Measurements from ENCODE around the gene CACNG3. TPM values are rescaled to one million over a fixed set of nuclear protein-coding genes. Genes with fewer than 3 reads are reported as not detected.
"Not testable (repeated sequence)": the region's sequence is repeated elsewhere in the genome, so short reads cannot be mapped to it uniquely, and the experiment has no call there.

The CACNG3 gene
- total RNA-seq, 2 donors from 2014 or later: not detected

DNA sequence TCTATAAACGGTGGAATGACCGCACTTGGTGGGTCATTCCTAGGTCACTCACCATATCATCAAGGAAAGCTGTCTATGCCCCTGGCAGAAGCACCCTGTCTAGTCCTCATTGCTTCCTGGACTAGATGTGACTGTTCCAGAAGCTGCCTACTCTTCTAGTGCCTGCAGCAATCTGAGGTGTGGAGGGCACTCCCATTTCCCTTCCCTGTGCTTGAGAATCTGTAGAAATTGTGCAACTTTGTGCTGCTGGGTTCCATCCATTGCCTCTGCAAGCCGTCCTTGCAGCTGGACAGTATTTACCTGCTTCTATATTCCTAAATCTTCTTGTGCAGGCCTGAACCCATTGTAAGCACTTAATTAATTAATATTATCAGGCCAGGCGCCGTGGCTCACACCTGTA is 52.1 kb downstream of the CACNG3 start:
- no peak overlapping the region for H3K27ac Mint-ChIP-seq
- no peaks in the 10 kb centered on the region for H3K9me3 Mint-ChIP-seq
- DNase-seq (ENCODE audit: low spot score in 2 of 2) (no peak), ATAC-seq (no peak)
- no peaks in the 10 kb centered on the region for H3K36me3 Mint-ChIP-seq

DNA sequence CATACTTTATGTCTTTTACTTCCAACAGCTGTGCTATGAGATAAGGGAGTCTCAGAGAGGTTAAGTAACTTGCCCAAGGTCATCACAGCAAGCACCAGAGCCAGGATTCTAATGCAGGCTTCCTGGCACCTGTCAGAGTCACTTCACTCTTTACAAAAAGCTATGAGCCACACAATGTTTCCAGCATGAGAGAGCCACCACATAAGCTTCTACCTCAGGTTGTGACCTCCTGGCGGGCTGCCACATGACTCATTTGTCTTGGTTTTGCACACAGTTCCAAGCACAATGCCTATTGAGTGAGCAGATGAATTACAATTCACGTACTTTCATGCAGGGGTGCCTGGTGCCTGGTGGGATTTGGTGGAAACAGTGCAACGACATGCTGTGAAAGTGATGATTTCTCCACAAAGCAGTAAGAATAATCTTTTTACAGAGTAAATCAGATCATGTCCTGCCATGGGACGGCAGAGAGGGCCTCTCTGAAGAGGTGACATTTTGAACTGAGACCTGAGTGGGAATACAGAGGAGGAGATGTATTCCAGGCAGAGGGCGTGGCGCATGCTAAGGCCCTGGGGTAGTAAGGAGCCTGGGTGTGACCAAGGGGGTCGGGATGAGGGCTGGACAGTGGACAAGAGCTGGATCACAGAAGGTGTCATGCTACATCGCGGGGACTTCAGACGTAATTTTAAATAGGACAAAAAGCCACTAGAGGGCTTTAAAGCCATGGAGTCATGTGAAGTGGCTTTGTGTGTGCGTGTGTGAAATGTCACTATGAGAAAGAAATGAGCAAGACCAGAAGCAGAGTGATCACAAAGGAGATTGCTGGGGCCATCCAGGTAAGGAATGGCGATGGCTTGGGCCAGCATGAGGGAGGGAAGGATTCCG is 53.4 kb downstream of the CACNG3 start:
- Mint-ChIP-seq H3K27ac (peak overlapping the region in 1 of 2 donors; percentile 67), H3K9me3 (no peaks in the 10 kb centered on the region), H3K36me3 (no peaks in the 10 kb centered on the region)
- DNase-seq (ENCODE audit: low spot score in 2 of 2): peak in 1 of 2 donors; percentile 60
- ATAC-seq: peak; percentile 31 to 90

DNA sequence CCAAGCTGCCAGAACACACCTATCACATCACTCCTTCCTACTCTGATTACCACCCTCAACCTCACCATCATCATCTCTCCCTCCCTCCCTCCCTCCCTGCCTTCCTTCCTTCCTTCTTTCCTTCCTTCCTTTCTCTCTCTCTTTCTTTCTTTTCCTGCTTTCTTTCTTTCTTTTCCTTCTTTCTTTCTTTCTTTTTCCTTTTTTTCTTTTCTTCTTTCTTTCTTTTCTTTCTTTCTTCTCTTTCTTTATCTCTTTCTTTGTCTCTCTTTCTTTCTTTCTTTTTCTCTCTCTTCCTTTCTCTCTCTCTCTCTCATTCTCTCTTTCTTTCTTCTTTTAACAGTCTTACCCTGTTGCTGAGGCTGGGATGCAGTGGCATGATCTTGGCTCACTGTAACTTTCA is 59.2 kb downstream of the CACNG3 start:
- Mint-ChIP-seq H3K27ac (no peak overlapping the region), H3K36me3 (no peaks in the 10 kb centered on the region), H3K9me3 (no peaks in the 10 kb centered on the region)
- DNase-seq (ENCODE audit: low spot score in 2 of 2) (no peak), ATAC-seq (no peak)

DNA sequence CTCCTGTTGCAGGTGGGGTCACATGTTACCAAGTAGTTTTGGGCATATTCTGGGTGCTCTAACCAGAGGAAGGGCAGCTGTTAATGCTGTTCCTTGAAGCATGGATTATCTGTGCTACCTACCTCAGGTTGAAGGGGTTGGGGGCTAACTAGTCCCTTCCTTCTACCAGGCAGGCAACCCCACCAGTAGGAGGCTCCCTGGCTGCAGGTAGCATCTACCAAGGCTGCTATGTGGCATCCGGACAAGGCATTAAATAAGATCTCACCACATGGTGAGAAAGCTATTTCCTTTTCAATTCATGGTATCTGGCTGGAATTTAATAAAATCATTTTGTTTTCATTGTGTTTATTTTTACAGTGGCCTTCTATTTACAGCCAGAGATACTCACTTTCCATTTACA is 62.5 kb downstream of the CACNG3 start:
- Mint-ChIP-seq H3K9me3 (no peaks in the 10 kb centered on the region), H3K36me3 (no peaks in the 10 kb centered on the region), H3K27ac (no peak overlapping the region)
- DNase-seq (ENCODE audit: low spot score in 2 of 2): no peak
- no peak for ATAC-seq

DNA sequence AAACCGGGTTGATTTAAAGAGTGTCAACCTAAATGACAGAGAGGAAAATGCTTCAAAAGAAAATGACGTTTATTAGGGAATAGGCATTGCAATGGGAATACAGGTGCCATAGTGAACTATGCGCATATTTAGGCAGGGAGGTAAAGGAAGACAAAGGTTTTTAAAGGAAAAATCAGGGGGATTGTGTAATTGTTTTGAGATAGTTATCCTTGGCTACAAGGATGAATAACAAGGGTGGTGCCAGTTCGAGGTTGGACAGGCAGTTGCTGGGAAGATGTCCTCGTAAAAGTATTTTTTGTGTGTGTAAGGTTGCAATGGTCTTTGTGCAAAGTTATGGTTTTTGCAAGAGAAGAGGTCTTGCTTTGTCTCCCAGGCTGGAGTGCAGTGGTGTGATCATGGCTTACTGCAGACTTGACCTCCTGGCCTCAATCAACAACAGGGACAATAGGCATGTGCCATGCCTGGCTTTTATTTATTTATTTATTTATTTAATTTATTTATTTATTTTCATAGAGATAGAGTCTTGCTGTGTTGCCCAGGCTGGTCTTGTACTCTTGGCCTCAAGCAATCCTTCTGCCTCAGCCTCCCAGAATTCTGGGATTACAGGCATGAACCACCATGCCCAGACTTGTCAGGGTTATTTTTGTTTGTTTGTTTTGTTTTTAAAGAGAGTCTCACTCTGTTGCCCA is 63.1 kb downstream of the CACNG3 start:
- no peaks in the 10 kb centered on the region for H3K36me3 Mint-ChIP-seq
- H3K9me3 Mint-ChIP-seq: no peaks in the 10 kb centered on the region
- ATAC-seq (no peak), DNase-seq (ENCODE audit: low spot score in 2 of 2) (no peak)
- H3K27ac Mint-ChIP-seq: no peak overlapping the region

DNA sequence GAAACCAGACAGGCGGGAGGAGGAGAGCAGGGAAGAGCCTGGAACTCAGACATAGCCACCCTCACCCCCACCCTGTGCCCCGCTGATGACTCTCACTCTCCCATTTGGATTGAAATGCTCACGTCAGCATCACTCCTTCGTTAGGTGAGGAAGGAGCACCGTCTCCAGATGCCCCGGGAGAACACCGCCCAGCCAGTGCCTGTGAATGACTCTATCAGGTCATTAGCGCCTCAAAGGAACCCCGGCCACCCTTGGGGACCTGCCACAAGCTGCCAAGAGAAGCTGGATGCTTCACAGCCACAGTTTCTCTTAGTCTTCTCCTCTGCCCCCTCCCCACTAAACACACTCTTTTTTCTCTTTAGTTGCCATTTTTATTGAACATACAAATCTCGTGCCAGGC is 66.0 kb downstream of the CACNG3 start:
- Mint-ChIP-seq H3K9me3 (no peaks in the 10 kb centered on the region), H3K27ac (no peak overlapping the region), H3K36me3 (no peaks in the 10 kb centered on the region)
- no peak for ATAC-seq
- DNase-seq (ENCODE audit: low spot score in 2 of 2): no peak

DNA sequence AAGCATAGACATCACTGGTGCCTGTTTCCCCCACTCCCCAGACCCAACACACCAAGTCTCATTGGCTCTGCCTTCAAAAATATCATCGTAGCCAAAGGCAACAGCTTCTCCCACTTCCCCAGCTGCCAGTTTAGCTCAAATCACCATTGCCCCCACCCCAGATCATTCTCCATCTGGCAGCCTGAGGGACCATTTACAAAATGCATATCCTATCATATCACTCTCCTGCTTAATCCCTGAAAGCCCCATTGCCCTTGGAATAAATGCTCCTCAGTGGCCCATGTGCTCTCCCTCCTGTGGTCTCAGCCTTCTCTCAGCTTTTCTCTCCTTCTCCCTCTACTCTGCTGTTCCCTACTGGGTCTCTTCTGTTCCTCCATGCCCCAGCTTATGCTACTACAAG is 68.3 kb downstream of the CACNG3 start:
- no peak overlapping the region for H3K27ac Mint-ChIP-seq
- H3K9me3 Mint-ChIP-seq: no peaks in the 10 kb centered on the region
- DNase-seq (ENCODE audit: low spot score in 2 of 2) (no peak), ATAC-seq (no peak)
- no peaks in the 10 kb centered on the region for H3K36me3 Mint-ChIP-seq

DNA sequence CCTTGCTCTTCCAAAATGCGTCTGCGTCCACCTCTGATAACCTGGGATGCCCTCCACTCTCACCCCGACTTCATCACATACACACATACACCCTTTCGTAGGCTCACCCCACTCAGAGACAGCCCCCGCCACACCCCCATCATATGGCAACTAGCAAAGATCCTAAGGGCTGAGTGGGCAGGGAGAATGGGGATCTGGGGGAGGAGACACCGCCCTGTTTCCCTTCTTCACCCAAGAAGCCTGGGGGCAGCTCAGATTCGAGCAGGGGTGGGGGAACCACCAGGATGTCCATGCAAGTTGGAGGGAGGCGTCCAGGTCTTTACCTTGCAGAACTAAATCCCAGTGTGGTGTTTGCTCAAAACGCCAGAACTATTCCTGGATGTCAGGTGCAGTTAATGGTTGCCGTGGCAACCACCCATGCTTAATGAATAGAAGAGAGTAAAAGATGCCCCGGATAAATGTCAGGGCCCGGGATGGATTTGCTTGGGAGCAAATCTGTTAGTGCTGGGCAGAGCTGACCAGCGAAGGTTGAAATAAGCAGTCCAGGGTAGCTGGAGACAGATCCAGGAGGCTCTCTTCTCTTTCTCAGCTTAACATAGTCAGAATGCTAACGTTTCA is 72.8 kb downstream of the CACNG3 start:
- no peak for DNase-seq (ENCODE audit: low spot score in 2 of 2)
- Mint-ChIP-seq H3K27ac (no peak overlapping the region), H3K36me3 (no peaks in the 10 kb centered on the region), H3K9me3 (no peaks in the 10 kb centered on the region)
- ATAC-seq: no peak

DNA sequence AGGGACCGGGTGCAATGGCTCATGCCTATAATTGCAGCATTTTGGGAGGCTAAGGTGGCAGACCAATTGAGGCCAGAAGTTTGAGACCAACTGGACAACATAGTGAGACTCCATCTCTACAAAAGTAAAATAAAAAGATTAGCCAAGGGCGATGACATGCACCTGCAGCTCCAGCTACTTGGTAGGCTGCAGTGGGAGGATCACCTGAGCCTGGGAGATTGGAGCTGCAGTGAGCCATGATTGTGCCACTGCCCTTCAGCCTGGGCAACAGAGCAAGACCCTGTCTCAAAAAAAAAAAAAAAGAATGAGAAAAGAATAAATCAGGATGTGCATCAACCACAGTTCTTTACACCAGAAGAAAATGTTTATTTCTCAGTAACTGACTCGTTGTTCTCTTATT is 76.0 kb downstream of the CACNG3 start:
- Mint-ChIP-seq H3K27ac (no peak overlapping the region), H3K36me3 (peaks cover 0 to 4% of the 10 kb centered on the region in 2 donors), H3K9me3 (peaks cover 4 to 5% of the 10 kb centered on the region in 2 donors)
- ATAC-seq: no peak
- DNase-seq (ENCODE audit: low spot score in 2 of 2): no peak

DNA sequence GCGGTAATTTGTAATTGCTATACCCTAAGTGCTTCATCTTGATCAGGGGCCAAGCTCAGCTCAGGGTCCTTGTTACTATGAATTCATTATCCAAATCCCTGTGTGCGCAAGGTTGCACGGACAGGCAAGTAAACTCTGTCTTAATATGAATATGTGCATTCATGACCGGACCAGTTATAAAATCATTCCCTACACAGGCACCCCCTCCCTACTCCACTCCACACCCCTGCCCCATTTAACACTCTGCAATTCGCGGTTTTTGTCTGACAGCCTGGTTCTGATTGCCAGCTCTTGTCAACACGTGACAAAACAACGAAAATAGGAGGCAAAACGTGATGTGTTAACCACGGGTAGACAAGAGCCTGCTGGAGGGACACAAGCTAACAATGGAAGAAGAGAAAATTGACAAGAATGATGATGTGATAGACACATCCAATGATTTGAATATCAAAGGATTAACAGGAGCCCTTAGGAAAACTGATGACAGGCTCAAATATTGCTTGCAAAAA is 76.5 kb downstream of the CACNG3 start:
- Mint-ChIP-seq H3K9me3 (peaks cover 4 to 5% of the 10 kb centered on the region in 2 donors), H3K36me3 (peaks cover 0 to 4% of the 10 kb centered on the region in 2 donors), H3K27ac (no peak overlapping the region)
- ATAC-seq (no peak), DNase-seq (ENCODE audit: low spot score in 2 of 2) (no peak)

DNA sequence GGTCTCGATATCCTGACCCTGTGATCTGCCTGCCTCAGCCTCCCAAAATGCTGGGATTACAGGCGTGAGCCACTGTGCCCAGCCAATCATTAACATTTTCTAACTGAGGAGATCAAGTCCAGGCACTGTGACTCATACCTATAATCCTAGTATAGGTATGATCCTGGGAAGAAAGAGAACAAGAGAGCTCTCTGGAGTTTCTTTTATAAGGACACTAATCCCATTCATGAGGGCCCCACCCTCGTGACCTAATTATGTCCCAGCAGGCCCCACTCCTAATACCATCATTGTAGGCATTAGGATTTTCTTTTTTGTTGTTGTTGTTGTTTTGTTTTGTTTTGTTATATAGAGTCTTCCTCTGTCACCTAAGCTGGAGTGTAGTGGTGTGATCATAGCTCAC is 80.4 kb downstream of the CACNG3 start:
- DNase-seq (ENCODE audit: low spot score in 2 of 2) (no peak), ATAC-seq (no peak)
- H3K36me3 Mint-ChIP-seq: peaks cover 0 to 4% of the 10 kb centered on the region in 2 donors
- peaks cover 4 to 5% of the 10 kb centered on the region in 2 donors for H3K9me3 Mint-ChIP-seq
- no peak overlapping the region for H3K27ac Mint-ChIP-seq

DNA sequence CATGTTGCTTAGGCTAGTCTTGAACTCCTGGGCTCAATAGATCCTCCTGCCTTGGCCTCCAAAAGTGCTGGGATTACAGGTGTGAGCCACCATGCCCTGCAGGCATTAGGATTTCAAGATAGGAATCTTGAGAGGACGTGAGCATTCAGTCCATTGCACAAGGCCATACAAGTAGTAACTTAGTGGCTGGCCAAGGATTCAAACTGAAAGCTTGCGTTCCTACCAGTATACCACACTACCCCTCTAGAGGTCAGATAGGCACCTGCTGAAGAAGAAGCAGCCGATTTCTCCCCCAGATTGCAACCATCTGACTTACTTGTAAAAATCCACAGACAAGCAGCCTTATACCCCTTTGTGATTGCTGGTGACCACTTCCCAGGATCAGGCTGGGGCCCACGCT is 80.9 kb downstream of the CACNG3 start:
- ATAC-seq (no peak), DNase-seq (ENCODE audit: low spot score in 2 of 2) (no peak)
- peaks cover 0 to 4% of the 10 kb centered on the region in 2 donors for H3K36me3 Mint-ChIP-seq
- peaks cover 4 to 5% of the 10 kb centered on the region in 2 donors for H3K9me3 Mint-ChIP-seq
- no peak overlapping the region for H3K27ac Mint-ChIP-seq

DNA sequence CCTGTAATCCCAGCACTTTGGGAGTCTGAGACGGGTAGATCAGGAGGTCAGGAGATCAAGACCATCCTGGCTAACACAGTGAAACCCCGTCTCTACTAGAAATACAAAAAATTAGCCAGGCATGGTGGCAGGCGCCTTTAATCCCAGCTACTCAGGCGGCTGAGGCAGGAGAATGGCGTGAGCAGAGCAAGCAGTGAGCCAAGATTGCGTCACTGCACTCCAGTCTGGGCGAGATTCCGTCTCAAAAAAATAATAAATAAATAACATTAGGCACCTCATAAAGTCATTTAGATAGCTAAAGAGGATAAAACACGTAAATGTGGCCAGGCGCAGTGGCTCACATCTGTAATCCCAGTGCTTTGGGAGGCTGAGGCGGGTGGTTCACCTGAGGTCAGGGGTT is 87.7 kb downstream of the CACNG3 start:
- DNase-seq (ENCODE audit: low spot score in 2 of 2); H3K36me3 Mint-ChIP-seq; H3K9me3 Mint-ChIP-seq: not testable (repeated sequence)

DNA sequence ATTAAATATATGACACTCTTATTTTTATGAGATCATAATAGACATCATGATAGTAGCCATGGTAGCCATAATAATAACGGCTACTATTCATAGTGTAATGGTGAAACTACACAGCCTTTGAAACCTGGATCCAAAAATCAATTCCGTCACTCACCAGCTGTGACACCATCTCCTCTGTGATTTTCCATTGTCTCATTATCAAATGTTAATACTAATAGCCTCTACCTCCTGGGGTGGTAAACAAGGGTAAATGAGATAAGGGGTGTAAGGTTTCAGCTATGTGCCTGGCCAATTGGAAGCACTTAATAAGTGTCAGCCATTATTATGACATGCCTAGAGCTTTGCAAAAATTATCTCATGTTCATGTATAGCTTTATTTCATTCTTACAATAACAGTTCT is 88.6 kb downstream of the CACNG3 start:
- no peak overlapping the region for H3K27ac Mint-ChIP-seq
- H3K9me3 Mint-ChIP-seq: no peaks in the 10 kb centered on the region
- no peak for DNase-seq (ENCODE audit: low spot score in 2 of 2)
- no peak for ATAC-seq
- H3K36me3 Mint-ChIP-seq: no peaks in the 10 kb centered on the region

More for the DNA sequence above, 87.7 kb downstream of the CACNG3 start:
- not testable (repeated sequence) for H3K27ac Mint-ChIP-seq, ATAC-seq

DNA sequence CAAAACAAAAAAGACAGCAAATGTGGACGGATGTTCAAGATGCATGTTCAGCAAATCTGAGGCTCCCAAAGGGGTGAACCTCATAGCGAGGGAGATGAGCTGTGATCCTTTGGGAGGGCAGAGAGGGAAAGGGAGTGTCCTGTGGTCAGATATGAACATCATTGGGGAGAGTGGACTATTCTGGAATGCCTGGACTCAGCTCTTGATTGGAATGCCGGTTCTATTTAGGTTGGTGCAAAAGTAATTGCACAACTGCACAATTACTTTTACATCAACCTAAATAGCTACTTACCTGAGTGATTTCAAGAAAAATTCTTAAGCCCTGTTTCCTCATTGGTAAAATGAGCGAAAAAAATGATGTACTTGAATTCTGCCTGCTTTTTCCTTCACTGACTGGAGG is 89.6 kb downstream of the CACNG3 start:
- Mint-ChIP-seq H3K36me3 (no peaks in the 10 kb centered on the region), H3K27ac (peak overlapping the region; percentile 27 to 42), H3K9me3 (no peaks in the 10 kb centered on the region)
- ATAC-seq: no peak
- no peak for DNase-seq (ENCODE audit: low spot score in 2 of 2)

DNA sequence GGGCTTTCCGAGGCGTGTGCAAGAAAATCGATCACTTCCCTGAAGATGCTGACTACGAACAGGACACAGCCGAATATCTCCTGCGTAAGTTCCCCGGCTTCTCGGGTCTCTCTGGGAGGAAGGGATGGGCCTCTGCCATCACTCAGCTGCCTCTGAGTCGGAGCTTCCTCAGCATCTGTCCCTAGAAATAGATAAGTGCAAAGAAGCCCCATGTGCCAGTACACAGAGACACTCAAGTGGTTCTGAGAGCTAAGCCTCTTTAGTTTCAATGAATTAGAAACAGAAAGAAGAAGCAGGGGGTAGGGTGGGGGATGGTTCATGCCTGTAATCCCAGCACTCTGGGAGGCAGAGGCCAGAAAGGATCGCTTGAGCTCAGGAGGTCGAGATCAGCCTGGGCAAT is 90.6 kb downstream of the CACNG3 start:
- no peak for DNase-seq (ENCODE audit: low spot score in 2 of 2)
- peak overlapping the region in 1 of 2 donors; percentile 2 for H3K27ac Mint-ChIP-seq
- no peak for ATAC-seq
- no peaks in the 10 kb centered on the region for H3K36me3 Mint-ChIP-seq
- H3K9me3 Mint-ChIP-seq: no peaks in the 10 kb centered on the region

DNA sequence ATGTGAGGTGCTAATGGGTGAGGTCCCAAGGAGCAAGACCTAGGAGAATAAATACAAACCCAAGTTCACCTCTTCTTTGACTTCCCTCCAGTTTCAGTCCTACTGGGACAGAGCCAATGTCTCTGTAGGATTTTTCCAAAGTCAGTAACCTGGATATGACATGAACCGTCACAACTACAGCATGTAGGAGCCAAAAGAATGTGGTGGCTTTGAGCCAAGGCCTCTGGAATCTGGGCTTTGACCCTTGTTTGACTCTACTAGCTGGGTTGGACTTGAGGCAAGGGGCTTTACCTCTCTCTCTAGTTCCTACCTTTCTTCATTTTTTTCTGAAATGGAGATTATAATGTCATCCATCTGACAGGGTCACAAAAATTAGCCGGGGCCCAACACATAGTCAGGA is 91.4 kb downstream of the CACNG3 start:
- Mint-ChIP-seq H3K9me3 (no peaks in the 10 kb centered on the region), H3K36me3 (no peaks in the 10 kb centered on the region), H3K27ac (peak overlapping the region in 1 of 2 donors; percentile 2)
- no peak for ATAC-seq
- no peak for DNase-seq (ENCODE audit: low spot score in 2 of 2)
